Activated T-helper 17 cell treated with anti-CD3 and anti-CD28 coated beads, Interleukin-2, amount 50 U/mL, for 72 hours (primary cell): ENCODE results near the gene TOLLIP. TPM values are rescaled to one million over a fixed set of nuclear protein-coding genes. Genes with fewer than 3 reads are reported as not detected.

Source experiments
- ATAC-seq: fragments of 150-1000 bp; cut with Tn5 transposase; replicated peaks from 2 replicates; pipeline ENCODE4 v1.10.0; 2021; ENCODE audit warnings: mild to moderate bottlenecking, moderate library complexity
- H3K27ac Mint-ChIP-seq: one replicate; pipeline ENCODE4 v1.8.0; 2022; ENCODE audit warnings: mixed read lengths
- H3K27me3 Mint-ChIP-seq: one replicate; pipeline ENCODE4 v1.8.0; 2022; ENCODE audit warnings: mixed read lengths
- H3K36me3 Mint-ChIP-seq: one replicate; pipeline ENCODE4 v1.8.0; 2022; ENCODE audit warnings: low read depth, mild to moderate bottlenecking, mixed read lengths
- H3K4me1 Mint-ChIP-seq: one replicate; pipeline ENCODE4 v1.8.0; 2022; ENCODE audit warnings: mixed read lengths
- H3K4me3 Mint-ChIP-seq: one replicate; pipeline ENCODE4 v1.8.0; 2022; ENCODE audit warnings: mild to moderate bottlenecking, mixed read lengths
- H3K9me3 Mint-ChIP-seq: one replicate; pipeline ENCODE4 v1.8.0; 2022; ENCODE audit warnings: mixed read lengths
- total RNA-seq, 2 donors: library from RNA; stranded (reverse); gene quantifications; one replicate each; pipeline ENCODE4 v1.2.3, GENCODE V29; 2022

The TOLLIP gene
- total RNA-seq, 2 donors from 2014 or later, result 27.6 to 30.8 TPM

- no peak overlapping the region for H3K4me3 Mint-ChIP-seq
- H3K9me3 Mint-ChIP-seq, result no peaks in the 10 kb centered on the region
- ATAC-seq, result no peak
- no peak overlapping the region for H3K27ac Mint-ChIP-seq
- H3K36me3 Mint-ChIP-seq, result no peaks in the 10 kb centered on the region
- no peaks in the 10 kb centered on the region for H3K4me1 Mint-ChIP-seq
- no peaks in the 10 kb centered on the region for H3K27me3 Mint-ChIP-seq
Measured at GRCh38 chr11:1232021-1232882, 77.2 kb downstream of the TOLLIP start.

DNA sequence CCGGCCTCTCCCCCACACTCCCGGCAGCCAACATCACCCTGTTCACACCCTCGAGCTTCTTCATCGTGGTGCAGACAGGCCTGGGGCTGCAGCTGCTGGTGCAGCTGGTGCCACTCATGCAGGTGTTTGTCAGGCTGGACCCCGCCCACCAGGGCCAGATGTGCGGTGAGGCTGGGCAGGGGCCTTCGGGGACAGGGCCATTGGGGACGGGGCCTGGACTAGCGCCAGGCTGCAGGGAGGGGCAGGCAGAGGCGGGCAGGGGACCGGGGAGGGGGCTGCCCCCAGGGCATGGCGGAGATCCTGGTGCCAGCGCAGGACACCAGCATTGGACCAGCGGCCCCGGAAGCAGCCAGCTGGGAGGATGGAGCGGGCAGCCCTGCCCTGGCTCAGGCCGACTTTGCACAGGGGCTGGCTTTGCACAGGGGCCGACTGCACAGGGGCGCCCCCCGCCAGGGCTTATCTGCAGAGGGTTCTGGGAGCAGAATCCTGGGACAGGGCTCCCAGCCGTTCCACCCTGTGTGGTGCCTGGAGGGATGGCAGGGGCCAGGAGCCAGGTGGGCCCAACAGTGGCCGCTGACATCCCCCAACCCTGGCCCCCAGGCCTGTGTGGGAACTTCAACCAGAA is 77.9 kb downstream of the TOLLIP start:
- no peak for ATAC-seq
- H3K27me3 Mint-ChIP-seq, result no peaks in the 10 kb centered on the region
- H3K27ac Mint-ChIP-seq, result no peak overlapping the region
- no peaks in the 10 kb centered on the region for H3K4me1 Mint-ChIP-seq
- no peak overlapping the region for H3K4me3 Mint-ChIP-seq
- no peaks in the 10 kb centered on the region for H3K36me3 Mint-ChIP-seq
- no peaks in the 10 kb centered on the region for H3K9me3 Mint-ChIP-seq

DNA sequence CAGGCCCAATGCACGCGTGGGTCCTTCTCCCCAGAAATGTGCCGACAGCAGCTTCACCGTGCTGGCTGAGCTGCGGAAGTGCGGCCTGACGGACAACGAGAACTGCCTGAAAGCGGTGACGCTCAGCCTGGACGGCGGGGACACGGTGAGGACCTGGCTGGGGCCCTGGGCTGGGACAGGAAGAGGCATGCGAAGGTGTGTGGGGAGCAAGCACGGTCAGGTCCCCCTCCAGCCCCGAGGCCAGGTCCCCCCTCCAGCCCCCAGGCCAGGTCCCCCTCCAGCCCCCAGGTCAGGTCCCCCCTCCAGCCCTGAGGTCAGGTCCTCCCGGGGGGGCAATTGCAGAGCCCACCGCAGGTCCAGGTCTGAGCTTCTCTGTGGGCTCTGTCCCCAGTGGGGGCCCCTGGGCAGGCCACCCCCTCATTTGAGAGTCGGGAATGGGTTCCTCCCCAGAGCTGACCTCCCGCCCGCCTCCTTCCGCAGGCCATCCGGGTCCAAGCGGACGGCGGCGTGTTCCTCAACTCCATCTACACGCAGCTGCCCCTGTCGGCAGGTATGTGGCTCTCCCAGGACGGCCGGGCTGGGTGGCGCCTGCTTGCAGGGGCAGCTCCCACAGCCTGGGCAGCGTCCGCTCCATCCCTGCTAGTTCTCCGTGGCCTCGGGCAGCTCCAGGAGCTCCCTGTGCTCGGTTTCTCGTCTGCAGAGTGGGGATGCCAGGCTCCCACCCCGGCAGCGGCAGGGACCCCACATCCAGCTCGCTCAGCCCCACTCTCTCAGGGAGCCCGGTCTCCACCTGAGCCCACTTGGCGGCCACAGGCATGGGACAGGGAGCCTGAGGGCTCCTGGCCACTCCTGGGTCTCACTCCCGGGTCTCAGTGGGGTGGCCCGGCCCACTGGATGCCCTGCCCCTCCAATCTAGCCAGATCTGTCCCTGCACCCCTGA is 78.7 kb downstream of the TOLLIP start:
- H3K36me3 Mint-ChIP-seq, result no peaks in the 10 kb centered on the region
- no peaks in the 10 kb centered on the region for H3K27me3 Mint-ChIP-seq
- no peaks in the 10 kb centered on the region for H3K4me1 Mint-ChIP-seq
- H3K9me3 Mint-ChIP-seq, result no peaks in the 10 kb centered on the region
- ATAC-seq, result no peak
- no peak overlapping the region for H3K4me3 Mint-ChIP-seq
- no peak overlapping the region for H3K27ac Mint-ChIP-seq

GRCh38 chr11:1230121-1230455 is 79.3 kb downstream of the TOLLIP start:
- Mint-ChIP-seq H3K4me3 (no peak overlapping the region), H3K27me3 (no peaks in the 10 kb centered on the region), H3K27ac (no peak overlapping the region), H3K4me1 (no peaks in the 10 kb centered on the region), H3K9me3 (no peaks in the 10 kb centered on the region), H3K36me3 (no peaks in the 10 kb centered on the region)
- no peak for ATAC-seq

DNA sequence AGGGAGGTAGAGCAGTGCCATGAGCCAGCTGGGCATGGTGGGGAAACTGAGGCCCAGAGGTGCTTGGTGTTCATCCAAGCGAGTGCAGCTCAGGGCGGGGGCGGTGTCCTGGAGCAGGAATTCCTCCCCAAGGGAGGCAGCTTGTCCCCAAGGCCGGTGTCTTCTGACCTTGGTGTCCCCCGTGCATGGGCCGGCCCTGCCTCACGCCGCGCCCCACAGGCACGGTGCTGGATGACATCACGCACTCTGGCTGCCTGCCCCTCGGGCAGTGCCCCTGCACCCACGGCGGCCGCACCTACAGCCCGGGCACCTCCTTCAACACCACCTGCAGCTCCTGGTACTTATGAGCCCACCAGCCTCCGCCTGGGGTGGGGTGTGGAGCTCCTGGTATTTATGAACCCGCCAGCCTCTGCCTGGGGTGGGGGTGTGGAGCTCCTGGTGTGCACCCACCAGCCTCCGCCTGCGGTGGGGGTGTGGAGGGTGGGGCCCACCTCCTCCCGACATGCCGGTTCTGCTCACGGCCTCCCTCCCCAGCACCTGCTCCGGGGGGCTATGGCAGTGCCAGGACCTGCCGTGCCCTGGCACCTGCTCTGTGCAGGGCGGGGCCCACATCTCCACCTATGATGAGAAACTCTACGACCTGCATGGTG is 79.8 kb downstream of the TOLLIP start:
- no peak overlapping the region for H3K4me3 Mint-ChIP-seq
- H3K36me3 Mint-ChIP-seq, result no peaks in the 10 kb centered on the region
- no peaks in the 10 kb centered on the region for H3K4me1 Mint-ChIP-seq
- H3K27ac Mint-ChIP-seq, result no peak overlapping the region
- no peaks in the 10 kb centered on the region for H3K9me3 Mint-ChIP-seq
- no peaks in the 10 kb centered on the region for H3K27me3 Mint-ChIP-seq
- no peak for ATAC-seq

DNA sequence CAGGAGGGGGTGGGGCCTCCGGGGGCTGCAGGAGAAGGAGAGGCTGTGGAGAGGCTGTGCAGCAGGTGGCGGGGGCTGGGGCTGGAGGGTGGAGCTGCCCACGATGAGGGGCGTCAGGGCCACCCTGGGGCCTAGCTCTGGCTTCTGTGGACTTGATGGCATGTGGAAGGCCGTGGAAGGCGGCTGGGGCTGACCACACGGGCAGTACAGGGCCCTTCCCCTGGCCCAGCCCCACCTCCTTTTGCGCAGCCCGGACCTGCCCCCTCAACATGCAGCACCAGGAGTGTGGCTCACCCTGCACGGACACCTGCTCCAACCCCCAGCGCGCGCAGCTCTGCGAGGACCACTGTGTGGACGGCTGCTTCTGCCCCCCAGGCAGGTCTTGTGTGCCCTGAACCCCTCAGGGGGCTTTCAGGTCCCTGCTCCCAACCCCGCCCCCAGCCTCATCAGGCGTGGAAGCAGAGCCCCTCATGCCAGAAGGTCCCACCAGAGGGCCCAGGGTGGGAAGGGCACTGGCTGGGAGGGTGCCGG is 80.4 kb downstream of the TOLLIP start:
- Mint-ChIP-seq H3K27me3 (no peaks in the 10 kb centered on the region), H3K27ac (no peak overlapping the region), H3K9me3 (no peaks in the 10 kb centered on the region), H3K4me3 (no peak overlapping the region), H3K4me1 (no peaks in the 10 kb centered on the region), H3K36me3 (no peaks in the 10 kb centered on the region)
- ATAC-seq, result no peak

DNA sequence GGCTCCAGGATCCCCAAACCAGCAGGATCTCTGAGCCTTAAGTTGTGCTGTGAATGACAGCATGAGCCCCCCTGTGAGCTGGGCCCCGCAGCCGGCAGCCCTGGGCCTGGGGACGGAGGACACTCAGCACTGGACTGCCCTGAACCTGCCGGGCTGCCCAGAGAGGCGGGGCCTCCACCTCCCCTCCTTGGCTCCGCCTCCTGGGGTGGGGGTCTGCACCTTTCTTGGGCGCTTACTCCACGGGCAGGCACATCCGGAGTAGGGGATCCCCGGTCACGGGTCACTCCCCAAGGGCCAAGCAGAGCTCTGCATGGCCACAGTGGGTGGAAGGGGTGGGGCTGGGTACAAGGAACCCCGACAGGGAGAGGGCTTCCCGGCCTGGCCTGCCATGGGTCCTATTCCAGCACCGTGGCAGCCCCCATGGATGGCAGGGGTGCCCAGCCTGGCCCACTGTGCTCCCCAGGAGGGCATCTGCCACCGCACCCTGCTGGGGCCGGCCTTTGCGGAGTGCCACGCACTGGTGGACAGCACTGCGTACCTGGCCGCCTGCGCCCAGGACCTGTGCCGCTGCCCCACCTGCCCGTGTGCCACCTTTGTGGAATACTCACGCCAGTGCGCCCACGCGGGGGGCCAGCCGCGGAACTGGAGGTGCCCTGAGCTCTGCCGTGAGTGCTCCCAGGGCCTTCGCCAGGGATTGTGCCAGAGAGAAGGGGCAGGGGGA is 81.2 kb downstream of the TOLLIP start:
- ATAC-seq, result no peak
- no peak overlapping the region for H3K4me3 Mint-ChIP-seq
- no peaks in the 10 kb centered on the region for H3K27me3 Mint-ChIP-seq
- H3K36me3 Mint-ChIP-seq, result no peaks in the 10 kb centered on the region
- no peaks in the 10 kb centered on the region for H3K9me3 Mint-ChIP-seq
- H3K27ac Mint-ChIP-seq, result no peak overlapping the region
- no peaks in the 10 kb centered on the region for H3K4me1 Mint-ChIP-seq

DNA sequence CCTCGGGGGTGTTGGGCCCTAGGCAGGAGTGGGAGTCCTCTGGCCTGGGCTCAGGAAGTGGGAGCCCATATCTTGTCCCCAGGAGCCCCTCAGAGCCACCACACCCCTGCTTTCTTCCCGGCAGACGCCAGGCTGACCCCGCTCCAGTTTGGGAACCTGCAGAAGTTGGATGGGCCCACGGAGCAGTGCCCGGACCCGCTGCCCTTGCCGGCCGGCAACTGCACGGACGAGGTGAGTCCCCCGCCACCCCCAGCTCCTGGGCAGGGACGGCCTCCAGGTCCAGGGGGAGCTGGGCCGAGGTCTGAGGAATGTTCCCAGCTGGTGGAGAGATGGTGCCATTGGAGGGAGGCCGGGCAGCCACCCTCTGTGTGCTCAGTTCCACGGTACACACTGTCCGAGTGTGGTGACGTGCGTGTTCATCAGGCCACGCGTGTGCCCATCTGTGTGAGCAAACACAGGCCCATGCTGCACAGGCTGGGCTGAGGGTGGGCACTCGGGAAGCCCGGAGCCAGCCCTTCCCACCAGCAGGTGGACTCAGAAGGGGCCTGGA is 81.8 kb downstream of the TOLLIP start:
- H3K27me3 Mint-ChIP-seq, result no peaks in the 10 kb centered on the region
- H3K27ac Mint-ChIP-seq, result no peak overlapping the region
- no peaks in the 10 kb centered on the region for H3K4me1 Mint-ChIP-seq
- H3K36me3 Mint-ChIP-seq, result no peaks in the 10 kb centered on the region
- ATAC-seq, result no peak
- no peaks in the 10 kb centered on the region for H3K9me3 Mint-ChIP-seq
- no peak overlapping the region for H3K4me3 Mint-ChIP-seq

- no peaks in the 10 kb centered on the region for H3K9me3 Mint-ChIP-seq
Measured at GRCh38 chr11:1226986-1227550, 82.4 kb downstream of the TOLLIP start.

DNA sequence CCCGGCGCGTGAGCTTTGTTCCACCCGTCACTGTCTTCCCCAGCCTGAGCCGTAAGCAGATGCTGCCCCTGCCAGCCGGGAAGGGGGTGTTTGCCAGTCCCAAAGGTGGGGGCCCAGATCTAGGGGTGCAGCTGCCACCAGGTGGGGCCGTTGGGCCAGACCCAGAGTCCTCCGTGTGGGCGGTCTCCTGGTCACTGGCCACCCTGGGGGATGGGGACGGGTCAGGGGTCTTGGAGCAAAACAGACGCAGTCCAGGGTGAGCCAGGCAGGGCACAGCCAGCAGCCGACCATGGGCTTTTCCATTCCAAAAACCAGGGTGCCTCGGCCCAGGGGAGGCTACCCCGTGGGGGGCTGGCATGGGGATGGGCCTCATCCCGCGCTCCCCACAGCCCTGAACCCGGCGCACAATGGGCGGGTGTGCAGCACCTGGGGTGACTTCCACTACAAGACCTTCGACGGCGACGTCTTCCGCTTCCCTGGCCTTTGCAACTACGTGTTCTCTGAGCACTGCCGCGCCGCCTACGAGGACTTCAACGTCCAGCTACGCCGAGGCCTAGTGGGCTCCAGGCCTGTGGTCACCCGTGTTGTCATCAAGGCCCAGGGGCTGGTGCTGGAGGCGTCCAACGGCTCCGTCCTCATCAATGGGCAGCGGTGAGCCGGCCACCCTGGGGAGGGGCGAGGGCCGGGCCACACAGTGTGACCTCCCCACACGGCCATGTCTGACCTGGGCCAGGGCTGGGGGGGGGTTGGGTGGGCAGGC is 83.0 kb downstream of the TOLLIP start:
- Mint-ChIP-seq H3K9me3 (no peaks in the 10 kb centered on the region), H3K27ac (no peak overlapping the region), H3K36me3 (no peaks in the 10 kb centered on the region), H3K4me3 (no peak overlapping the region), H3K27me3 (peaks cover 4% of the 10 kb centered on the region), H3K4me1 (no peaks in the 10 kb centered on the region)
- no peak for ATAC-seq

More at GRCh38 chr11:1226986-1227550, 82.4 kb downstream of the TOLLIP start:
- Mint-ChIP-seq H3K4me1 (no peaks in the 10 kb centered on the region), H3K36me3 (no peaks in the 10 kb centered on the region), H3K4me3 (no peak overlapping the region), H3K27ac (no peak overlapping the region), H3K27me3 (no peaks in the 10 kb centered on the region)
- ATAC-seq, result no peak

GRCh38 chr11:1225386-1226225 is 83.8 kb downstream of the TOLLIP start:
- no peak for ATAC-seq
- Mint-ChIP-seq H3K27ac (no peak overlapping the region), H3K27me3 (peaks cover 8% of the 10 kb centered on the region), H3K9me3 (no peaks in the 10 kb centered on the region), H3K36me3 (no peaks in the 10 kb centered on the region), H3K4me3 (no peak overlapping the region), H3K4me1 (no peaks in the 10 kb centered on the region)
